OCI-LY7 (cell line): Measurements from ENCODE around the gene KDM1B. TPM values are rescaled to one million over a fixed set of nuclear protein-coding genes. Genes with fewer than 3 reads are reported as not detected.
A peak's percentile ranks its signal among the peaks of the same experiment; 100 is the strongest.

Experiments used
- BruUV-seq: library from RNA; stranded (reverse); fragments of 400-500 nt; replicated peaks from 2 replicates; lab custom pipeline; 2021; lab: Mats Ljungman, UMichigan
- CTCF ChIA-PET: fragments of 300-600 bp; sonication (Branson Sonifier 250); formaldehyde crosslinking; loops from one replicate; lab custom pipeline; 2022; ENCODE audit warnings: antibody characterized with exemption; ENCODE audit not compliant: unreplicated experiment; lab: Charles Lee
- POLR2A ChIA-PET: fragments of 300-600 bp; sonication (Branson Sonifier 250); formaldehyde crosslinking; loops from one replicate; lab custom pipeline; 2022; ENCODE audit warnings: antibody characterized with exemption; lab: Charles Lee
- DNase-seq: peaks from one replicate; pipeline ENCODE4 v3.0.0-alpha.2; 2015; ENCODE audit warnings: low spot score
- H2AFZ ChIP-seq: fragments of 200-600 bp; sonication (generic), shearing (Covaris generic); 2 replicates; pipeline ENCODE4 v1.6.1; 2014; ENCODE audit warnings: mild to moderate bottlenecking, antibody characterized with exemption, low read length, moderate library complexity
- H3K27ac ChIP-seq: fragments of 200-600 bp; sonication (generic); 2 replicates; pipeline ENCODE4 v1.5.1; 2014; ENCODE audit warnings: mixed run types, low read depth, mild to moderate bottlenecking, moderate library complexity, low read length, inconsistent platforms; ENCODE audit not compliant: poor library complexity, severe bottlenecking
- H3K36me3 ChIP-seq: fragments of 200-600 bp; sonication (generic); 2 replicates; pipeline ENCODE4 v1.6.1; 2014; ENCODE audit warnings: mild to moderate bottlenecking, antibody characterized with exemption, low read length, moderate library complexity, mixed read lengths; ENCODE audit not compliant: insufficient read depth
- H3K4me1 ChIP-seq: fragments of 200-600 bp; sonication (generic); 2 replicates; pipeline ENCODE4 v1.5.1; 2014; ENCODE audit warnings: mild to moderate bottlenecking, low read length; ENCODE audit not compliant: insufficient read depth, poor library complexity, severe bottlenecking
- H3K4me2 ChIP-seq: fragments of 200-600 bp; sonication (generic); 2 replicates; pipeline ENCODE4 v1.6.1; 2014; ENCODE audit warnings: mild to moderate bottlenecking, low read length
- H3K4me3 ChIP-seq: fragments of 200-600 bp; sonication (generic); 2 replicates; pipeline ENCODE4 v1.5.1; 2014; ENCODE audit warnings: mild to moderate bottlenecking, low read depth, low read length; ENCODE audit not compliant: poor library complexity, severe bottlenecking
- H3K79me2 ChIP-seq: fragments of 200-600 bp; sonication (generic); 2 replicates; pipeline ENCODE4 v1.6.1; 2016; ENCODE audit warnings: low read depth, mild to moderate bottlenecking, low read length, moderate library complexity, mixed read lengths; ENCODE audit not compliant: insufficient read depth
- H3K9me2 ChIP-seq: fragments of 200-600 bp; sonication (generic); 2 replicates; pipeline ENCODE4 v1.6.1; 2016; ENCODE audit warnings: mild to moderate bottlenecking, low read length, mixed read lengths; ENCODE audit not compliant: insufficient read depth
- H3K9me3 ChIP-seq: fragments of 200-600 bp; sonication (generic); 2 replicates; pipeline ENCODE4 v1.6.1; 2014; ENCODE audit warnings: mild to moderate bottlenecking, mixed run types, low read length, mixed read lengths
- H4K20me1 ChIP-seq: fragments of 200-600 bp; sonication (generic); 2 replicates; pipeline ENCODE4 v1.6.1; 2014; ENCODE audit warnings: mild to moderate bottlenecking, antibody characterized with exemption, low read length, moderate library complexity, mixed read lengths; ENCODE audit not compliant: insufficient read depth
- CTCF ChIP-seq: fragments of 200-600 bp; sonication (generic); conservative IDR thresholded peaks from 2 replicates; pipeline ENCODE4 v1.5.1; 2014; ENCODE audit warnings: mild to moderate bottlenecking, antibody characterized with exemption, low read length, moderate library complexity, mixed read lengths
- EZH2phosphoT487 ChIP-seq: fragments of 200-600 bp; sonication (generic); IDR thresholded peaks from 2 replicates; pipeline ENCODE4 v1.6.1; 2018; ENCODE audit warnings: low read depth, borderline replicate concordance, mild to moderate bottlenecking, mixed run types, antibody characterized with exemption, low read length, moderate library complexity, mixed read lengths
- intact Hi-C: fragments of 100-400 bp; cut with micrococcal nuclease; formaldehyde crosslinking; loops from one replicate; pipeline ENCODE4 v1.10.0; 2022; ENCODE audit not compliant: unreplicated experiment
- total RNA-seq, 2 experiments: library from RNA; depleted of rRNA in 1 of 2; stranded (reverse); fragments of >200 nt in 1 of 2; shearing (Covaris generic) in 1 of 2; gene quantifications; 2 replicates each; pipeline ENCODE4 v1.2.3, GENCODE V29; 2014 to 2022

Gene KDM1B
- total RNA-seq, 2 experiments from 2014 or later = 37.6 to 56.4 TPM

- CTCF ChIA-PET = interaction anchor here (1.3 kb wide), 1 partner anchor 66 kb away, joined by 3 read pairs; no protein-coding TSS in a partner anchor
- Histone ChIP-seq H3K9me3 (peaks cover 12% of the 10 kb centered on the region), H3K4me1 (peaks cover 44% of the 10 kb centered on the region), H3K36me3 (peaks cover 58% of the 10 kb centered on the region), H3K27ac (peak within 1 kb of the TSS; percentile 91), H3K9me2 (no peaks in the 10 kb centered on the region), H3K79me2 (peaks cover 47% of the 10 kb centered on the region), H4K20me1 (peaks cover 29% of the 10 kb centered on the region), H3K4me3 (peak within 1 kb of the TSS; percentile 90), H2AFZ (peak within 1 kb of the TSS; percentile 95), H3K4me2 (peak within 1 kb of the TSS; percentile 96)
- DNase-seq = peak; percentile 86
- intact Hi-C loops = loop anchor here (1.0 to 2.0 kb wide), 3 partner anchors 60 to 240 kb away; partner anchors contain the start of gene RNF144B
- TF ChIP-seq EZH2phosphoT487 (no peak), CTCF (peak; percentile 73)
- POLR2A ChIA-PET = interaction anchor here (0.6 to 2.1 kb wide), 4 partner anchors 10 to 156 kb away, joined by 3 to 7 read pairs (median 4); no protein-coding TSS in a partner anchor
- no TSS peak for BruUV-seq
These were observed 109.1 kb downstream of the KDM1B start, which contains the start of gene DEK for GRCh38 chr6:18264219-18264922. Gene DEK (minus strand): TSS chr6:18264530. CDS start chr6:18263987, 543 bp downstream.

DNA sequence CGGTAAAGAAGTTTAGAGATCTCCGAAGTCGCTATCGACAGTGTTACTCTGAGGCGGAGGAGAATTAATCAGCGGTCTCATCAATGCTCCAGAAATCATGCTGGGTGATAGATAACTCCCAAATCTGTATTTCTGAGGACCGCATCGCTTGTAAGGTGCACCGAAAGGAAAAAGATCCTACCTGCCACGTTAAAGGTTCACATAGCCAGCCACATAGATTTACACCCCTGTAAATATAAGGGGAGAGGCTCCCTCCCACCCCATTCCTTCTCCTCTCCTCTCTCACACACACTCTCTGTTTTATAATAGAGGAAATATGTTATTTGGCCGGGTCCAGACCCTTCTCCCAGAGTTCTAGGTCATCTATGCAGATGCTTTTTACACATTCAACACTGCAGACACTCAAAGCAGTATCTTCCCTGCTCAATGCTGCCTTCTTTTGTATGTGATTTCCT is 109.7 kb downstream of the KDM1B start:
- peak; percentile 21 for DNase-seq
- Histone ChIP-seq H3K36me3 (peaks cover 53% of the 10 kb centered on the region), H3K4me1 (peaks cover 41% of the 10 kb centered on the region), H3K9me2 (no peaks in the 10 kb centered on the region), H2AFZ (peak overlapping the region; percentile 95), H4K20me1 (peaks cover 23% of the 10 kb centered on the region), H3K4me2 (peak overlapping the region; percentile 77), H3K4me3 (peak overlapping the region; percentile 90), H3K9me3 (peaks cover 12% of the 10 kb centered on the region), H3K27ac (peak overlapping the region; percentile 91), H3K79me2 (peaks cover 41% of the 10 kb centered on the region)
- ChIA-PET POLR2A (interaction anchor here (0.6 to 2.1 kb wide), 6 partner anchors 15 to 241 kb away, joined by 3 to 7 read pairs (median 4); no protein-coding TSS in a partner anchor), CTCF (interaction anchor here (1.3 kb wide), 1 partner anchor 65 kb away, joined by 3 read pairs; no protein-coding TSS in a partner anchor)
- BruUV-seq = TSS peak; percentile 58
- TF ChIP-seq CTCF (0 out of 2 replicates have a peak, but pooled peaks have one; percentile 11), EZH2phosphoT487 (no peak)
- intact Hi-C loops = loop anchor here (1.0 to 2.0 kb wide), 3 partner anchors 59 to 239 kb away; partner anchors contain the start of gene RNF144B
